CD14-positive monocyte (primary cell): ENCODE measurements around the gene HNRNPUL1. TPM values are rescaled to one million over a fixed set of nuclear protein-coding genes. Genes with fewer than 3 reads are reported as not detected.
A peak's percentile ranks its signal among the peaks of the same experiment; 100 is the strongest.

ENCODE experiments used
- DNase-seq, 3 donors: peaks; one replicate each; pipeline ENCODE4 v3.0.0-alpha.2; 2011 to 2022
- H2AFZ ChIP-seq: 2 replicates; pipeline ENCODE4 v1.6.0; 2012; ENCODE audit warnings: mild to moderate bottlenecking, low read depth, low read length, inconsistent platforms; ENCODE audit not compliant: insufficient read depth, poor library complexity, severe bottlenecking
- H3K27ac ChIP-seq, 2 donors: 1 replicate in 1 of 2; 2 replicates in 1 of 2; pipeline ENCODE4 v1.5.1; 2012 to 2013; ENCODE audit warnings: low read length in 2 of 2, control low read depth in 1 of 2, inconsistent platforms in 1 of 2, low read depth in 1 of 2, mild to moderate bottlenecking in 1 of 2
- H3K27me3 ChIP-seq, 2 donors: one replicate each; pipeline versions ENCODE4 v1.6.0 to v1.6.1; 2011 to 2013; ENCODE audit warnings: low read length in 2 of 2; ENCODE audit not compliant: control insufficient read depth in 2 of 2, insufficient read depth in 2 of 2
- H3K36me3 ChIP-seq, 2 donors: replicated peaks in 1 of 2; 1 replicate in 1 of 2; 2 replicates in 1 of 2; pipeline versions ENCODE4 v1.5.1 to v1.6.1; 2012 to 2013; ENCODE audit warnings: low read length in 2 of 2, control low read depth in 1 of 2, inconsistent platforms in 1 of 2, mild to moderate bottlenecking in 1 of 2; ENCODE audit not compliant: insufficient read depth in 2 of 2, control insufficient read depth in 1 of 2
- H3K4me1 ChIP-seq, 2 donors: 1 replicate in 1 of 2; 2 replicates in 1 of 2; pipeline versions ENCODE4 v1.5.1 to v1.6.1; 2012 to 2013; ENCODE audit warnings: low read length in 2 of 2, control low read depth in 1 of 2, inconsistent platforms in 1 of 2, mild to moderate bottlenecking in 1 of 2, moderate library complexity in 1 of 2; ENCODE audit not compliant: insufficient read depth in 2 of 2, control insufficient read depth in 1 of 2
- H3K4me2 ChIP-seq: replicated peaks from 2 replicates; pipeline ENCODE3; 2012; ENCODE audit warnings: low read length, moderate library complexity, mild to moderate bottlenecking; ENCODE audit not compliant: poor library complexity, severe bottlenecking; ENCODE audit errors: extremely low read depth
- H3K4me3 ChIP-seq, 3 experiments: fragments of 200-600 bp in 1 of 3; sonication (generic) in 1 of 3; replicated peaks in 1 of 3; 1 replicate in 2 of 3; 2 replicates in 1 of 3; pipeline ENCODE4 v1.5.1; 2011 to 2013; ENCODE audit warnings: low read length in 3 of 3, mild to moderate bottlenecking in 3 of 3, control low read depth in 2 of 3, low read depth in 2 of 3, inconsistent platforms in 1 of 3, moderate library complexity in 1 of 3
- H3K79me2 ChIP-seq: 2 replicates; pipeline ENCODE4 v1.6.0; 2012; ENCODE audit warnings: mild to moderate bottlenecking, control low read depth, inconsistent platforms, low read length, moderate library complexity; ENCODE audit not compliant: insufficient read depth
- H3K9ac ChIP-seq: 2 replicates; pipeline ENCODE4 v1.6.0; 2017; ENCODE audit warnings: low read length, mild to moderate bottlenecking; ENCODE audit not compliant: insufficient read depth, poor library complexity, severe bottlenecking
- H3K9me3 ChIP-seq, 2 donors: replicated peaks in 1 of 2; 1 replicate in 1 of 2; 2 replicates in 1 of 2; pipeline versions ENCODE4 v1.5.1 to v1.6.1; 2012 to 2013; ENCODE audit warnings: low read length in 2 of 2, control low read depth in 1 of 2; ENCODE audit not compliant: control insufficient read depth in 1 of 2, insufficient read depth in 1 of 2
- H4K20me1 ChIP-seq: 2 replicates; pipeline ENCODE4 v1.6.0; 2012; ENCODE audit warnings: mild to moderate bottlenecking, low read length, control low read depth, moderate library complexity; ENCODE audit not compliant: insufficient read depth
- H3K27ac Mint-ChIP-seq, 7 donors: one replicate each; pipeline ENCODE4 v1.8.0; 2020; ENCODE audit warnings: mild to moderate bottlenecking in 7 of 7, mixed read lengths in 7 of 7, moderate library complexity in 6 of 7, inconsistent platforms in 2 of 7
- H3K27me3 Mint-ChIP-seq, 3 donors: one replicate each; pipeline ENCODE4 v1.8.0; 2021 to 2022; ENCODE audit warnings: low read depth in 3 of 3, mild to moderate bottlenecking in 3 of 3, mixed read lengths in 3 of 3, moderate library complexity in 3 of 3, inconsistent platforms in 1 of 3
- H3K36me3 Mint-ChIP-seq, 2 donors: one replicate each; pipeline ENCODE4 v1.8.0; 2020; ENCODE audit warnings: mixed read lengths in 2 of 2, inconsistent platforms in 1 of 2, mild to moderate bottlenecking in 1 of 2
- H3K4me1 Mint-ChIP-seq: one replicate; pipeline ENCODE4 v1.8.0; 2020; ENCODE audit warnings: mild to moderate bottlenecking, mixed read lengths
- H3K4me3 Mint-ChIP-seq, 2 donors: one replicate each; pipeline ENCODE4 v1.8.0; 2020; ENCODE audit warnings: mild to moderate bottlenecking in 2 of 2, mixed read lengths in 2 of 2, moderate library complexity in 1 of 2
- H3K9me3 Mint-ChIP-seq, 7 donors: one replicate each; pipeline ENCODE4 v1.8.0; 2020 to 2022; ENCODE audit warnings: mixed read lengths in 7 of 7, mild to moderate bottlenecking in 6 of 7, moderate library complexity in 6 of 7, inconsistent platforms in 2 of 7
- CTCF ChIP-seq: fragments of 200-600 bp; IDR thresholded peaks from one replicate; pipeline ENCODE4 v1.8.0; 2022; ENCODE audit warnings: antibody characterized with exemption, mild to moderate bottlenecking
- WGBS: methylation state at CpG from one replicate; pipeline ENCODE4 v1.1.5; 2013; ENCODE audit warnings: missing lambda C conversion rate; ENCODE audit not compliant: insufficient coverage; 5-methylcytosine and 5-hydroxymethylcytosine counted together
- intact Hi-C, 2 donors: fragments of 100-400 bp; cut with micrococcal nuclease; formaldehyde crosslinking; loops; one replicate each; pipeline versions ENCODE4 v1.15.0 to v1.15.1; 2023
- polyA plus RNA-seq, 3 donors: library from polyadenylated mRNA; depleted of rRNA in 1 of 3; unstranded in 2 of 3; stranded (reverse) in 1 of 3; fragments of 300-500 nt in 2 of 3; fragments of >200 nt in 1 of 3; fragmentation: Illumina TruSeq in 2 of 3; gene quantifications; 1 replicate in 2 of 3; 2 replicates in 1 of 3; pipeline ENCODE4 v1.2.3, GENCODE V29; 2012 to 2021

Gene HNRNPUL1
- polyA plus RNA-seq, 3 donors: 22.6 to 55.3 (median 30.3) TPM

GRCh38 chr19:41332000-41332399, 67.8 kb downstream of the HNRNPUL1 start:
- Histone ChIP-seq H3K4me2 (no peak overlapping the region), H3K9me3 (no peaks in the 10 kb centered on the region), H3K4me1 (peaks cover 88 to 97% of the 10 kb centered on the region in 2 donors), H3K36me3 (peaks cover 37 to 60% of the 10 kb centered on the region in 2 donors), H3K79me2 (peaks cover 64% of the 10 kb centered on the region), H4K20me1 (peaks cover 41% of the 10 kb centered on the region), H3K4me3 (no peak overlapping the region), H3K27ac (peak overlapping the region; percentile 29 to 68), H2AFZ (no peak overlapping the region), H3K27me3 (no peaks in the 10 kb centered on the region), H3K9ac (no peak overlapping the region)
- peaks cover 0 to 4% (median 0%) of the 10 kb centered on the region in 3 donors for H3K27me3 Mint-ChIP-seq
- no peaks in the 10 kb centered on the region for H3K9me3 Mint-ChIP-seq
- intact Hi-C loops: no loop called here
- H3K27ac Mint-ChIP-seq: peak overlapping the region in 6 of 7 donors; percentile 27 to 72 (median 53)
- TF ChIP-seq CTCF: no peak
- H3K4me3 Mint-ChIP-seq: no peak overlapping the region
- WGBS: 100% methylated on average over 16 of the region's 16 CpGs
- peaks cover 74% of the 10 kb centered on the region for H3K4me1 Mint-ChIP-seq
- no peak for DNase-seq
- peaks cover 45 to 72% of the 10 kb centered on the region in 2 donors for H3K36me3 Mint-ChIP-seq

- Histone ChIP-seq H4K20me1 (peaks cover 45% of the 10 kb centered on the region), H3K4me1 (peaks cover 83 to 96% of the 10 kb centered on the region in 2 donors), H3K27ac (peak overlapping the region in 1 of 2 donors; percentile 68), H3K9me3 (no peaks in the 10 kb centered on the region), H3K4me3 (no peak overlapping the region), H3K27me3 (no peaks in the 10 kb centered on the region), H3K9ac (no peak overlapping the region), H2AFZ (no peak overlapping the region), H3K36me3 (peaks cover 37 to 65% of the 10 kb centered on the region in 2 donors), H3K4me2 (no peak overlapping the region), H3K79me2 (peaks cover 64% of the 10 kb centered on the region)
- no peak for TF ChIP-seq CTCF
- Mint-ChIP-seq H3K27me3 (peaks cover 0 to 4% (median 0%) of the 10 kb centered on the region in 3 donors), H3K4me1 (peaks cover 73% of the 10 kb centered on the region), H3K27ac (peak overlapping the region in 5 of 7 donors; percentile 3 to 97 (median 51)), H3K36me3 (peaks cover 45 to 74% of the 10 kb centered on the region in 2 donors), H3K9me3 (no peaks in the 10 kb centered on the region), H3K4me3 (no peak overlapping the region)
- no peak for DNase-seq
- WGBS: 100% methylated on average over 3 of the region's 5 CpGs
- intact Hi-C loops: no loop called here
Measured at GRCh38 chr19:41332468-41332867, 68.3 kb downstream of the HNRNPUL1 start.
